ENCODE results near the gene UQCRH.
"Not testable (repeated sequence)": the region's sequence is repeated elsewhere in the genome, so short reads cannot be mapped to it uniquely, and the experiment has no call there.

The UQCRH gene

GRCh38 chr1:46334030-46334384 lies 30.5 kb downstream of the UQCRH start:
- no peak for DNase-seq

- DNase-seq, result no peak
Measured at GRCh38 chr1:46335081-46335480, 31.6 kb downstream of the UQCRH start.

GRCh38 chr1:46337409-46337808 lies 33.9 kb downstream of the UQCRH start:
- not testable (repeated sequence) for DNase-seq

- DNase-seq, result peak; percentile 87
Measured at GRCh38 chr1:46340404-46341221, 37.1 kb downstream of the UQCRH start, which contains the start of gene NSUN4. NSUN4 (plus strand) TSS chr1:46340807; CDS start chr1:46340827, 20 bp downstream.

GRCh38 chr1:46341222-46342083 lies 38.0 kb downstream of the UQCRH start:
- no peak for DNase-seq

- DNase-seq, result no peak
Measured at GRCh38 chr1:46342084-46342656, 38.7 kb downstream of the UQCRH start.

- DNase-seq, result no peak
Measured at GRCh38 chr1:46342677-46343350, 39.3 kb downstream of the UQCRH start.

- no peak for DNase-seq
Measured at GRCh38 chr1:46343351-46343695, 39.8 kb downstream of the UQCRH start.

- DNase-seq, result no peak
Measured at GRCh38 chr1:46343705-46344104, 40.2 kb downstream of the UQCRH start.

GRCh38 chr1:46344481-46344880 lies 41.0 kb downstream of the UQCRH start:
- DNase-seq, result no peak

GRCh38 chr1:46345281-46345680 lies 41.8 kb downstream of the UQCRH start:
- DNase-seq, result no peak

GRCh38 chr1:46352363-46352762 lies 48.9 kb downstream of the UQCRH start:
- no peak for DNase-seq

- DNase-seq, result not testable (repeated sequence)
Measured at GRCh38 chr1:46355920-46356319, 52.4 kb downstream of the UQCRH start.

GRCh38 chr1:46362158-46362557 lies 58.7 kb downstream of the UQCRH start:
- DNase-seq, result no peak

- DNase-seq, result no peak
Measured at GRCh38 chr1:46363121-46363520, 59.6 kb downstream of the UQCRH start.

GRCh38 chr1:46364612-46365011 lies 61.1 kb downstream of the UQCRH start:
- DNase-seq, result no peak

GRCh38 chr1:46365796-46366195 lies 62.3 kb downstream of the UQCRH start:
- not testable (repeated sequence) for DNase-seq
